Measurements from ENCODE around the gene HNRNPL.

HNRNPL gene

DNA sequence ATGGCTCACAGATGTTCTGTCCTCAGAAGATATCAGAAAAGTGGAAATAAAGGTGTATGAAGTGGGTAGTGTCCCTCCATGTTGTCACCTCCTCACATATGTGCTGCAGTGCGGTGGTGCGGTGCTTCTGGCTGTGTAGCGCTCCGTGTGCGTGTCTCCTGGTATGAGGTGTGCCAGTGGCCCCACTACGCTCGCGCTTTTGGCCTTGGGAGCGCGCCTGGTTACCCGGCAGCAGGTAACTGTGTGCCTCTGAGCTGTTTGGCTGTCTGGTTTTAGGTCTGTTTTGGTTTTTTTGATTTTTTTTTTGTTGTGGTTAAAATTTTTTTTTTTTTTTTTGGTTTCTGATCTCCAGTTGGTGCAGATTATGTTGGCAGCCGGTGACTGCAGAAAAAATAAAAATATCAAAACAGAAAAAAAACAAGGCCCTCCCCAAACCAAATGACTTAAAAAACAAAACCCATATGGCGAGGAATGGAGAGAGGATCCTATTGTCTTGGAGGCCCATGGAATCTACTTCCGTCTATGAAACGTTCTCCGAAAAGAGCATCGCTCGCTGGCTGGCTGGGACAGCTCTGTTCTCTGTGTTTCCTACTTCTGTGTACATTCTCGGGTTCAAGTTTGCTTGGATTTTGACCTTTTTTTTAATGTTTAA, 7.9 kb downstream of the HNRNPL start:
- TF ChIP-seq GLIS3 (CRISPR knock-in tag; IDR thresholded peaks at IDR 0.05): no peak
- no peak for TF ChIP-seq TOX (CRISPR knock-in tag; IDR thresholded peaks at IDR 0.05; ENCODE audit: borderline replicate concordance)
- TF ChIP-seq, protein P1, sequence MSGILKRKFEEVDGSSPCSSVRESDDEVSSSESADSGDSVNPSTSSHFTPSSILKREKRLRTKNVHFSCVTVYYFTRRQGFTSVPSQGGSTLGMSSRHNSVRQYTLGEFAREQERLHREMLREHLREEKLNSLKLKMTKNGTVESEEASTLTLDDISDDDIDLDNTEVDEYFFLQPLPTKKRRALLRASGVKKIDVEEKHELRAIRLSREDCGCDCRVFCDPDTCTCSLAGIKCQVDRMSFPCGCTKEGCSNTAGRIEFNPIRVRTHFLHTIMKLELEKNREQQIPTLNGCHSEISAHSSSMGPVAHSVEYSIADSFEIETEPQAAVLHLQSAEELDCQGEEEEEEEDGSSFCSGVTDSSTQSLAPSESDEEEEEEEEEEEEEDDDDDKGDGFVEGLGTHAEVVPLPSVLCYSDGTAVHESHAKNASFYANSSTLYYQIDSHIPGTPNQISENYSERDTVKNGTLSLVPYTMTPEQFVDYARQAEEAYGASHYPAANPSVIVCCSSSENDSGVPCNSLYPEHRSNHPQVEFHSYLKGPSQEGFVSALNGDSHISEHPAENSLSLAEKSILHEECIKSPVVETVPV (CRISPR knock-in tag; IDR thresholded peaks at IDR 0.05): no peak
- TF ChIP-seq, protein P2, sequence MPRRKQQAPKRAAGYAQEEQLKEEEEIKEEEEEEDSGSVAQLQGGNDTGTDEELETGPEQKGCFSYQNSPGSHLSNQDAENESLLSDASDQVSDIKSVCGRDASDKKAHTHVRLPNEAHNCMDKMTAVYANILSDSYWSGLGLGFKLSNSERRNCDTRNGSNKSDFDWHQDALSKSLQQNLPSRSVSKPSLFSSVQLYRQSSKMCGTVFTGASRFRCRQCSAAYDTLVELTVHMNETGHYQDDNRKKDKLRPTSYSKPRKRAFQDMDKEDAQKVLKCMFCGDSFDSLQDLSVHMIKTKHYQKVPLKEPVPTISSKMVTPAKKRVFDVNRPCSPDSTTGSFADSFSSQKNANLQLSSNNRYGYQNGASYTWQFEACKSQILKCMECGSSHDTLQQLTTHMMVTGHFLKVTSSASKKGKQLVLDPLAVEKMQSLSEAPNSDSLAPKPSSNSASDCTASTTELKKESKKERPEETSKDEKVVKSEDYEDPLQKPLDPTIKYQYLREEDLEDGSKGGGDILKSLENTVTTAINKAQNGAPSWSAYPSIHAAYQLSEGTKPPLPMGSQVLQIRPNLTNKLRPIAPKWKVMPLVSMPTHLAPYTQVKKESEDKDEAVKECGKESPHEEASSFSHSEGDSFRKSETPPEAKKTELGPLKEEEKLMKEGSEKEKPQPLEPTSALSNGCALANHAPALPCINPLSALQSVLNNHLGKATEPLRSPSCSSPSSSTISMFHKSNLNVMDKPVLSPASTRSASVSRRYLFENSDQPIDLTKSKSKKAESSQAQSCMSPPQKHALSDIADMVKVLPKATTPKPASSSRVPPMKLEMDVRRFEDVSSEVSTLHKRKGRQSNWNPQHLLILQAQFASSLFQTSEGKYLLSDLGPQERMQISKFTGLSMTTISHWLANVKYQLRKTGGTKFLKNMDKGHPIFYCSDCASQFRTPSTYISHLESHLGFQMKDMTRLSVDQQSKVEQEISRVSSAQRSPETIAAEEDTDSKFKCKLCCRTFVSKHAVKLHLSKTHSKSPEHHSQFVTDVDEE (CRISPR knock-in tag; IDR thresholded peaks at IDR 0.05): no peak
- no peak for TF ChIP-seq ZNF8 (CRISPR knock-in tag; IDR thresholded peaks at IDR 0.05)
- no peak for TF ChIP-seq SNAI2 (CRISPR knock-in tag; IDR thresholded peaks at IDR 0.05)
- TF ChIP-seq ARNTL (CRISPR knock-in tag; IDR thresholded peaks at IDR 0.05; ENCODE audit: borderline replicate concordance, low read depth): no peak
- no peak for TF ChIP-seq ISL1 (CRISPR knock-in tag; IDR thresholded peaks at IDR 0.05)
- TF ChIP-seq PPARA (CRISPR knock-in tag; IDR thresholded peaks at IDR 0.05; ENCODE audit: borderline replicate concordance): no peak
- TF ChIP-seq, protein P3, sequence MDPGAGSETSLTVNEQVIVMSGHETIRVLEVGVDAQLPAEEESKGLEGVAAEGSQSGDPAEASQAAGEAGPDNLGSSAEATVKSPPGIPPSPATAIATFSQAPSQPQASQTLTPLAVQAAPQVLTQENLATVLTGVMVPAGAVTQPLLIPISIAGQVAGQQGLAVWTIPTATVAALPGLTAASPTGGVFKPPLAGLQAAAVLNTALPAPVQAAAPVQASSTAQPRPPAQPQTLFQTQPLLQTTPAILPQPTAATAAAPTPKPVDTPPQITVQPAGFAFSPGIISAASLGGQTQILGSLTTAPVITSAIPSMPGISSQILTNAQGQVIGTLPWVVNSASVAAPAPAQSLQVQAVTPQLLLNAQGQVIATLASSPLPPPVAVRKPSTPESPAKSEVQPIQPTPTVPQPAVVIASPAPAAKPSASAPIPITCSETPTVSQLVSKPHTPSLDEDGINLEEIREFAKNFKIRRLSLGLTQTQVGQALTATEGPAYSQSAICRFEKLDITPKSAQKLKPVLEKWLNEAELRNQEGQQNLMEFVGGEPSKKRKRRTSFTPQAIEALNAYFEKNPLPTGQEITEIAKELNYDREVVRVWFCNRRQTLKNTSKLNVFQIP (CRISPR knock-in tag; IDR thresholded peaks at IDR 0.05; ENCODE audit: borderline replicate concordance, low read depth): no peak
- TF ChIP-seq, protein P4, sequence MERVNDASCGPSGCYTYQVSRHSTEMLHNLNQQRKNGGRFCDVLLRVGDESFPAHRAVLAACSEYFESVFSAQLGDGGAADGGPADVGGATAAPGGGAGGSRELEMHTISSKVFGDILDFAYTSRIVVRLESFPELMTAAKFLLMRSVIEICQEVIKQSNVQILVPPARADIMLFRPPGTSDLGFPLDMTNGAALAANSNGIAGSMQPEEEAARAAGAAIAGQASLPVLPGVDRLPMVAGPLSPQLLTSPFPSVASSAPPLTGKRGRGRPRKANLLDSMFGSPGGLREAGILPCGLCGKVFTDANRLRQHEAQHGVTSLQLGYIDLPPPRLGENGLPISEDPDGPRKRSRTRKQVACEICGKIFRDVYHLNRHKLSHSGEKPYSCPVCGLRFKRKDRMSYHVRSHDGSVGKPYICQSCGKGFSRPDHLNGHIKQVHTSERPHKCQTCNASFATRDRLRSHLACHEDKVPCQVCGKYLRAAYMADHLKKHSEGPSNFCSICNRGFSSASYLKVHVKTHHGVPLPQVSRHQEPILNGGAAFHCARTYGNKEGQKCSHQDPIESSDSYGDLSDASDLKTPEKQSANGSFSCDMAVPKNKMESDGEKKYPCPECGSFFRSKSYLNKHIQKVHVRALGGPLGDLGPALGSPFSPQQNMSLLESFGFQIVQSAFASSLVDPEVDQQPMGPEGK (CRISPR knock-in tag; IDR thresholded peaks at IDR 0.05; ENCODE audit: borderline replicate concordance): no peak
- TF ChIP-seq, protein P5, sequence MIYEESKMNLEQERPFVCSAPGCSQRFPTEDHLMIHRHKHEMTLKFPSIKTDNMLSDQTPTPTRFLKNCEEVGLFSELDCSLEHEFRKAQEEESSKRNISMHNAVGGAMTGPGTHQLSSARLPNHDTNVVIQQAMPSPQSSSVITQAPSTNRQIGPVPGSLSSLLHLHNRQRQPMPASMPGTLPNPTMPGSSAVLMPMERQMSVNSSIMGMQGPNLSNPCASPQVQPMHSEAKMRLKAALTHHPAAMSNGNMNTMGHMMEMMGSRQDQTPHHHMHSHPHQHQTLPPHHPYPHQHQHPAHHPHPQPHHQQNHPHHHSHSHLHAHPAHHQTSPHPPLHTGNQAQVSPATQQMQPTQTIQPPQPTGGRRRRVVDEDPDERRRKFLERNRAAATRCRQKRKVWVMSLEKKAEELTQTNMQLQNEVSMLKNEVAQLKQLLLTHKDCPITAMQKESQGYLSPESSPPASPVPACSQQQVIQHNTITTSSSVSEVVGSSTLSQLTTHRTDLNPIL (CRISPR knock-in tag; IDR thresholded peaks at IDR 0.05; ENCODE audit: low read depth): no peak

DNA sequence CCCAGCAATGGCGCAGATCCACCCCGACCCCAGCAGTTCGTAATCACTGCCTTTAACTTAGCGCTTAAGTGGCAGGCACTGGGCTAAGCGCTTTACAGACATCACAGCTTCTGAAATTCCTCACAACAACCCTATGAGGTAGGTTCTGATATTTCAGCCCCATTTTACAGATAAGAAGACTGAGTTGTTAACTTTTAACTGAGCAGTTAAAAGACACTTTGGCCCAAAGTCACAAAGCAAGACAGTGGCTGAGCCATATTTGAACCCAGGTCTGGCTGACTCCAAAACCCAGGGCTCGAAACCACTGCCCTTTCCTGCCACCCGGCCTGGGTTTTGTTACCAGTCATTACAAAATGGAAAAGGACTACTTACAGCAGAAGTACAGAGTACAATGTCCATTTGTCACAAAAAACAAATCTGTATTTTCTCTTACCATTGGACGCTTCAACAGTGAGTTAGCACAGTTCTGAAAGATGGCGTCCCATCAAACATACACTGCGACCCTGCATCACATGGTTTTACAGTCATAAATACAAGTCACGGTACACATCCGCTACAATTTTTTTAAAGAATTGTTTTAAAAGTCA, 8.5 kb downstream of the HNRNPL start:
- TF ChIP-seq RARB (CRISPR knock-in tag; IDR thresholded peaks at IDR 0.05) (no peak), ISL1 (CRISPR knock-in tag; IDR thresholded peaks at IDR 0.05) (no peak), BACH2 (CRISPR knock-in tag; IDR thresholded peaks at IDR 0.05; ENCODE audit: borderline replicate concordance) (no peak), ZNF565 (CRISPR knock-in tag; conservative IDR thresholded peaks at IDR 0.05; ENCODE audit: low read depth) (no peak), TOX (CRISPR knock-in tag; IDR thresholded peaks at IDR 0.05; ENCODE audit: borderline replicate concordance) (no peak), ZNF8 (CRISPR knock-in tag; IDR thresholded peaks at IDR 0.05) (no peak)
- no peak for ATAC-seq

More for the DNA sequence above, 7.9 kb downstream of the HNRNPL start:
- ATAC-seq: no peak

DNA sequence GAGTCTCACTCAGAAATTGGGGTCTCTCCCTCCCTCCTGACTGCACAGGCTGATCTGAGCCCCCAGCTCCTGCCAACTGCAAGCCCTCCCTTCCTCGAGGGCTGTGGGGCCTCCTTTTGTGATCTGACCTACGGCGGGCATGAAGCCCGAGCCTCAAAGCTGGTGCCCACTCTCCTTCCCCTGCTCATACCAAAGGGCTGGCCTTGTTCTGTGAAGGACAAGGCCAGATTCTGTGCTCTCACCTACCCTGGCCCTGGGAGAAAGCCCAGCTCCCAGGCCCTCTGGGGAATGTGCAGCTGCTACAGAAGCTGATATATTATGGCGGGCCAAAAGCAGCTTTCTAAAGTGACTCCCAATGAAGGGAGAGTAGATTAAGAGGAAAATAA, 9.2 kb downstream of the HNRNPL start:
- no peak for ATAC-seq
- no peak for TF ChIP-seq OSR1 (CRISPR knock-in tag; IDR thresholded peaks at IDR 0.05)
- no peak for TF ChIP-seq TCF4 (CRISPR knock-in tag; IDR thresholded peaks at IDR 0.05; ENCODE audit: borderline replicate concordance)
- peak; percentile 36; the same call in 1 of the 2 replicates for TF ChIP-seq ZNF70 (CRISPR knock-in tag; IDR thresholded peaks at IDR 0.05)

All from SK-N-SH treated with all-trans-retinoic acid at 6 μM for 48 hours (cell line).